ENCODE measurements around the gene DENND2A.

DENND2A gene

DNA sequence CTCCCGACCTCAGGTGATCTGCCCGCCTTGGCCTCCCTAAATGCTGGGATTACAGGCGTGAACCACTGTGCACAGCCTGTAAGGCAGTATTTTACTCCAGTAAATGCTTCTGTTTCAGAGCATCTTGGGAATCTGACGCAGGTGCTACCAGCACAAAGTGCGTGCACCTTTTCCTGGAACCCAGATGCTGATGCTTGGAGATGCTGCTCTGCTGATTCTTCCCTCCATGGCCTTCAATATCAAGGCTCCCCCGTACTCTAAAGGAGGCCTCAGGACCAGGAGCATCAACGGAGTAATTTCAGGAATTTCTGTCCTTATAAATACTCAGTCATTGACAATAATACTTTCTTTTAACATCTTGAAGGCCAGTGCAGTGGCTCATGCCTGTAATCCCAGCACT is 23.5 kb downstream of the DENND2A start:
- DNase-seq, result no peak

- DNase-seq, result no peak
These were observed 24.3 kb downstream of the DENND2A start for GRCh38 chr7:140616328-140616727.

DNA sequence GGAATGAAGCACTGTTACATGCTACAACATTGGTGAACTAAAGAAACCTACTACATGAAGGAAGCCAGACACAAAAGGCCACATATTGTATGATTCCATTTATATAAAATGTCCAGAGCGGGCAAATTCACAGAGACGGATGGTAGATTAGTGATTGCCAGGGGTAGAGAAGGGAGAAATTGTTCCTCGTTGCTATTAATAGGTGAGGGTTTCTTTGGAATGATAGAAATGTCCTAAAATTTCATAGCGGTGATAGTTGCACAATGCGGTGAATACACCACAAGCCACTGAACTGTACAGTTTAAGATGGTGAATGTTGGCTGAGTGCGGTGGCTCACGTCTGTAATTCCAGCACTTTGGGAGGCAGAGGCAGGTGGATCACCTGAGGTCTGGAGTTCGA is 29.0 kb downstream of the DENND2A start:
- no peak for DNase-seq

DNA sequence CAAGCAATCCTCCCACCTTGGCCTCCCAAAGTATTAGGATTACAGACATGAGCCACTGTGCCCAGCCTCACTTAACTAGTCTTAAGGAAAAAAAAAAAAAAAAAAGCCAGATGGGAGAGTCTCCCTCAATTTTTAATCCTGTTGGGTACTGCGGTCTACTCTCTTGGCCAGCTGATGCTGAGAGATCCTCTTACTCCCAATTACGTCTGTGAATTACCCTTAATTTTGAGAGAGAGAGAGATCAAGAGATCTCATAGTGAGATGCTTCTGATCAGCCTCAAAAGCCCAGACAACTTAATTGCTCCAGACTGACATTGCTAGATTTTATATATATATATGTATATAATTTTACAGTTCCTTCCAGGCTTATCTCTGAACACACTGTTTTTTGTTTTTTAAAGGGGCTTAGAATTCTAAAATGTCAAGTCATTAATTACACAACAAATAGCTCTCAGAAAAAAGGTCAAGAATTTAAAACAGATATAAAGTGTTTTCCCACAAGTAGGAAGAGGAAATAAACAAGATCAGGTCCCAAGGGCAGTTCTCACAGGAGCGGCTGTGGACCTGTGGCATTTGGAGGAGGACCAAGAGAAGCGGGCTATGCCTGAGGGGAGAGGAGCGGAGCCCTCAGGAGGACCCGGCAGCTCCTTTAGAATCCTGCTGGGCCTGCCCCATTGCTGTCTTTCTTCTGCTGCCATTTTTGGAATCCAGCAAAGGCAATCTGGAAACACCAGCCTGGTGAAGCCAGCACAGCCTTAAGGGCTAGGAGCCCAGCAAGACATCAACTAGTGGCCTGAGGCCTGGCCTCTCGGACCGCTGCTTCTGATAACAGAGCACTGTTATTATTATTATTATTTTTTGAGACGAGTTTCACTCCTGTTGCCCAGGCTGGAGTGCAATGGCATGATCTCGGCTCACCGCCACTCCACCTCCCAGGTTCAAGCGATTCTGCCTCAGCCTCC is 30.1 kb downstream of the DENND2A start:
- DNase-seq, result no peak

GRCh38 chr7:140609646-140610045 is 31.0 kb downstream of the DENND2A start:
- DNase-seq, result no peak

GRCh38 chr7:140607441-140607989 is 33.1 kb downstream of the DENND2A start:
- DNase-seq, result no peak

- DNase-seq, result no peak
These were observed 35.3 kb downstream of the DENND2A start for GRCh38 chr7:140605337-140605736.

GRCh38 chr7:140604760-140605159 is 35.9 kb downstream of the DENND2A start:
- no peak for DNase-seq

- no peak for DNase-seq
These were observed 36.5 kb downstream of the DENND2A start for GRCh38 chr7:140604076-140604475.

GRCh38 chr7:140601566-140602174 is 38.9 kb downstream of the DENND2A start:
- no peak for DNase-seq

DNA sequence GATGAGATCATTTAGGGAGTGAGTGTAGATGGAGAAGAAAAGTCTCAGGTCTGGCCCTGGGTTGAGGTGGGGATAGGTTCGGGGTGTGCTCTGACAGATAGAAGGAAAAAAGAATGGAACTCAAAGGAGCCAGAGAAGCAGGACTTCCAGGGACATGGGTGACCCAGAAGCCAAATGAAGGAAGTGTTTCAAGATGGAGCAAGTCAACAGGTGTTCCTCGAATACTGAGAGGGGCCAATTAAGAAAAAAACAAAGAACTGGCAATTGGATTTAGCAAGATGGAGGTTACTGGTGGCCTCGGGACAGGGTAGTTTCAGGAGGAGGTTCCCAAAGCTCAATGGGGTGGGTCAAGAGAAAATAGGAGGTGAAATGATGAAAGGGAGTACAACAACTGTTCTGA is 40.3 kb downstream of the DENND2A start:
- DNase-seq, result no peak

GRCh38 chr7:140597428-140597949 is 43.1 kb downstream of the DENND2A start:
- DNase-seq, result no peak

GRCh38 chr7:140596519-140597427 is 43.8 kb downstream of the DENND2A start:
- DNase-seq, result no peak

DNA sequence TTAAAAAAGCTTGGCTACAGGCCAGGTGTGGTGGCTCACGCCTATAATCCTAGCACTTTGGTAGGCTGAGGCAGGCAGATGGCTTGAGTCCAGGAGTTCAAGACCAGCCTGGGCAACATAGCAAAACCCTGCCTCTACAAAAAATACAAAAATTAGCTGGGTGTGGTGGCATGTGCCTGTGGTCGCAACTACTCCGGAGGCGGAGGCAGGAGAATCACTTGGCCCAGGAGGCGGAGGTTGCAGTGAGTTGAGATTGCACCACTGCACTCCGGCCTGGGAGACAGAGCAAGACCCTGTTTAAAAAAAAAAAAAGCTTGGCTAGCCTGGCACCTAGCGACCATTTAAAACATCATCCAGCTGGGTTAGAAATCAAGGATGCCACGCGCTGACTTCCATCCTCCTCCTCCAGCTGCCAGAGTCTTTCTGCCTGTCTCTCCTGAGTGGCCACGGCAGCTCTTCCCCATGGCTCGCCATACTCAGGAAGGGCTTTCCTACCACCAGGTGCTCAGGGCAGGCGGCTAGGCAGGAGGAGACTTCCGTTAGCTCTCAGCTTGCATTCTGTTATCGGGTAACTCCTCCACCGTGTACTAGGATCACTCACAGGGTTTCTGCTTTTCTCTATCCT is 45.0 kb downstream of the DENND2A start:
- no peak for DNase-seq

DNA sequence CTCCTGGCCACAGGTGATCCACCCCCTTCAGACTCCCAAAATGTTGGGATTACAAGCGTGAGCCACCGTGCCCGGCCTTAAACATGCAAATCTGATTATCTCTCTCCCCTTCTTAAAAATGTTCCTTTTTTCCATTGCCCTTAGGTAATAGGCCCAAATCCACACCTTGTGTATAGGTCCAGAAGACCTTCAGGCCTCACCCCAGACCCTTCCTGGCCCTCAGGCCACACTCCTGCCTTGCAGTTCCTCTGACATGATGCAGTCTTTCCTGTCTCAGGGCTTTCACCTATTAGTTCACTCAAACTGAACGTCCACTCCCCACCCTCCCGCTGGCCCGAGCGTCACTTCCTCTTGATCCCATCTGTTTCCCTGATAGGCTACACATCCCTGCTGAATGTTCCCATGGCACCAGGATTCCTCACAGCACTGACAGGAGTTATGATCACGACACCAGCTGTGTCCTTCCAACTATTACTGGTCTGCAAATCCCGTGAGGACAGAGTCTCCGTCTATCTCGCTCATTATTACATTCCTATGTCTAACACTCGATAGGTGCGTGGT is 46.4 kb downstream of the DENND2A start:
- no peak for DNase-seq

GRCh38 chr7:140593672-140593982 is 47.0 kb downstream of the DENND2A start:
- peak; percentile 48 for DNase-seq

GRCh38 chr7:140592964-140593671 is 47.5 kb downstream of the DENND2A start:
- DNase-seq, result no peak

DNA sequence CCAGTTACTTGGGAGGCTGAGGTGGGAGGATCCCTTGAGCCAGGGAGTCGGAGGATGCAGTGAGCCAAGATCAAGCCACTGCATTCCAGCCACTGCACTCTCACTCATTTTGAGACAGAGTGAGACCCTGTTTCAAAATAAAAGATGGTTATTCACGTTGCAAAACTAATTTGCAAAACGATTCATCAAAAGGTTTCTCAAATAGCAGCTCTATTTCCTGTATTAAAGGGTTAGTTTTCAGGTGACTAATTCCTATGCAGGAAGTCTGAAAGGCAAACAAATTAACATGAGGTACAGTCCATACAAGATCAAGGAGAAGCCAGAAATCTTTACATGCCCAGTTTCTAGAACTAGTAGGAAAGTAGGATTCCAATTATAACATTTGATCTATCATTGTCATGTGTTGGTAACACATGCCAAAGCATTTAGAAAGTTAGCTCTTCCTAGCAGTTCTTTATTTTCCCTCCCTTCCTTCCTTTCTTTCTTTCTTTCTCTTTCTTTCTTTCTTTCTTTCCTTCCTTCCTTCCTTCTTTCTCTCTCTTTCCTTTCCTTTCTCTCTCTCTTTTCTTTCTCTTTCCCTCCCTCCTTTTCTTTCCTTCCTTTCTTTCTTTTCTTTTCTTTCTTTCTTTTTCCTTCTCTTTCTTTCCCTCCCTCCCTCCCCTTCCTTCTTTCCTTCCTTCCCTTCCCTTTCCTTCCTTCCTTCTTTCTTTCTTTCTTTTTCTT is 49.3 kb downstream of the DENND2A start:
- no peak for DNase-seq

- no peak for DNase-seq
These were observed 53.4 kb downstream of the DENND2A start for GRCh38 chr7:140587243-140587642.

- no peak for DNase-seq
These were observed 54.1 kb downstream of the DENND2A start for GRCh38 chr7:140586516-140586915.

- DNase-seq, result no peak
These were observed 55.3 kb downstream of the DENND2A start for GRCh38 chr7:140585333-140585732.

Measured in NK-92 treated with Interleukin-12 subunit alpha and Interleukin-12 subunit beta, amount 100 ng/mL, for 24 hours (cell line).